Peyer's patch (tissue), 4 donors: ENCODE measurements around the gene FAM219B.

ENCODE experiments used
- POLR2A ChIP-seq, 2 donors: fragments of 450-650 bp; IDR thresholded peaks; one replicate each; pipeline ENCODE4 v1.5.1; 2017; ENCODE audit warnings: antibody characterized with exemption in 2 of 2, mild to moderate bottlenecking in 2 of 2, moderate library complexity in 2 of 2
- TF ChIP-seq, protein P1 (sequence below), 6 experiments: fragments of 450-650 bp in 4 of 6; fragments of 200-600 bp in 2 of 6; sonication (generic) in 1 of 6; IDR thresholded peaks; one replicate each; pipeline ENCODE4 v1.5.1; 2017 to 2019; ENCODE audit warnings: antibody characterized with exemption in 6 of 6, mild to moderate bottlenecking in 3 of 6, moderate library complexity in 1 of 6

DNA sequence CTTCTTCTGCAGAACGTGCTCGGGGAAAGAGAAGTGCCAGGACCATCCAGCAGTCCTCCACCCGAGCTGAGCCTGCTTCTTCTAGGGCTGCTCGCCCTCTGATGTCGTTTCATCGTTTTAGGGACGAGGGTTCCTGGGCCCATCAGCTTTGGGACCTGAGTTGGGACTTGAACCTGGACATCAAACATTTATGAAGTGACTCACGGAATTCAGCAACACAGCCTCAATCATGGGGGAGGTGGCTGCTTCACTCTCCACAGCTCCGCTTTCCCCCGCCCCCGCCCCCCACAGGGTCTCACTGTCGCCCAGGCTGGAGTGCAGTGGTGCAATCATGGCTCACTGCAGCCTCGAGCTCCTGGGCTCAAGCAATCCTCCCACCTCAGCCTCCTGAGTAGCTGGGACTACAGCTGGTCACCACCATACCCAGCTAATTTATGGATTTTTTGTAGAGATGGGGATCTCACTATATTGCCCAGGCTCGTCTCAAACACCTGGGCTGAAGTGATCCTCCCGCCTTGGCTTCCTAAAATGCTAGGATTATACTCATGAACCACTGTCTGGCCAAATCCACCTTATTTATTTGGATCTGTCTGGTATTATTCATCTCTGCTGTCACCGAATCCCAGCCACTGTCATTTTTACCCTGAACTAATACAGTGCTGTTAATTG lies 32.8 kb downstream of the FAM219B start:
- TF ChIP-seq, protein P1, sequence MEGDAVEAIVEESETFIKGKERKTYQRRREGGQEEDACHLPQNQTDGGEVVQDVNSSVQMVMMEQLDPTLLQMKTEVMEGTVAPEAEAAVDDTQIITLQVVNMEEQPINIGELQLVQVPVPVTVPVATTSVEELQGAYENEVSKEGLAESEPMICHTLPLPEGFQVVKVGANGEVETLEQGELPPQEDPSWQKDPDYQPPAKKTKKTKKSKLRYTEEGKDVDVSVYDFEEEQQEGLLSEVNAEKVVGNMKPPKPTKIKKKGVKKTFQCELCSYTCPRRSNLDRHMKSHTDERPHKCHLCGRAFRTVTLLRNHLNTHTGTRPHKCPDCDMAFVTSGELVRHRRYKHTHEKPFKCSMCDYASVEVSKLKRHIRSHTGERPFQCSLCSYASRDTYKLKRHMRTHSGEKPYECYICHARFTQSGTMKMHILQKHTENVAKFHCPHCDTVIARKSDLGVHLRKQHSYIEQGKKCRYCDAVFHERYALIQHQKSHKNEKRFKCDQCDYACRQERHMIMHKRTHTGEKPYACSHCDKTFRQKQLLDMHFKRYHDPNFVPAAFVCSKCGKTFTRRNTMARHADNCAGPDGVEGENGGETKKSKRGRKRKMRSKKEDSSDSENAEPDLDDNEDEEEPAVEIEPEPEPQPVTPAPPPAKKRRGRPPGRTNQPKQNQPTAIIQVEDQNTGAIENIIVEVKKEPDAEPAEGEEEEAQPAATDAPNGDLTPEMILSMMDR (IDR thresholded peaks at IDR 0.05): no peak
- TF ChIP-seq POLR2A (IDR thresholded peaks at IDR 0.05): no peak
